Measurements from ENCODE around the gene IPO13. TPM values are rescaled to one million over a fixed set of nuclear protein-coding genes. Genes with fewer than 3 reads are reported as not detected.

IPO13 gene
- total RNA-seq, 4 donors from 2014 or later = 21.1 to 48.1 (median 42.0) TPM

- Histone ChIP-seq H3K4me3 (replicated peaks in 1 of 3) (no peak overlapping the region), H3K4me1 (peaks cover 10 to 35% of the 10 kb centered on the region in 2 donors), H3K27me3 (no peaks in the 10 kb centered on the region), H3K9me3 (no peaks in the 10 kb centered on the region), H3K27ac (no peak overlapping the region), H3K36me3 (no peaks in the 10 kb centered on the region)
- WGBS, 2 donors = 95 to 98% methylated on average over 6 to 12 of the region's 13 CpGs
- no peak for DNase-seq
- TF ChIP-seq CTCF (IDR thresholded peaks at IDR 0.05) (no peak), POLR2A (IDR thresholded peaks at IDR 0.05) (no peak)
- intact Hi-C loops (cut with DNase I) = loop anchor here (5.0 kb wide), 1 partner anchor 405 kb away; no protein-coding TSS in a partner anchor
Measured at GRCh38 chr1:43931711-43932660, 14.8 kb upstream of the IPO13 start.

GRCh38 chr1:43932786-43933385 is 13.9 kb upstream of the IPO13 start:
- no peaks in the 10 kb centered on the region for H3K36me3 ChIP-seq
- TF ChIP-seq POLR2A (IDR thresholded peaks at IDR 0.05) (no peak), CTCF (IDR thresholded peaks at IDR 0.05) (no peak)
- H3K27me3 ChIP-seq = no peaks in the 10 kb centered on the region
- peaks cover 10 to 35% of the 10 kb centered on the region in 2 donors for H3K4me1 ChIP-seq
- WGBS, 2 donors = 26 to 30% methylated on average over 8 of the region's 8 CpGs
- DNase-seq = no peak
- no peak overlapping the region for H3K27ac ChIP-seq
- H3K4me3 ChIP-seq (replicated peaks in 1 of 3) = peak overlapping the region in 1 of 3 donors; percentile 23
- H3K9me3 ChIP-seq = no peaks in the 10 kb centered on the region
- intact Hi-C loops (cut with DNase I) = loop anchor here (5.0 kb wide), 1 partner anchor 406 kb away; no protein-coding TSS in a partner anchor

- 2 to 3% methylated on average over 20 to 22 of the region's 42 CpGs for WGBS, 2 donors
Measured at GRCh38 chr1:43933386-43934100, 13.2 kb upstream of the IPO13 start, which contains the start of gene ARTN. Gene ARTN, plus strand, starts transcription at chr1:43933801. Its CDS starts 1,856 bp downstream, at chr1:43935657.

More at GRCh38 chr1:43933386-43934100, 13.2 kb upstream of the IPO13 start, which contains the start of gene ARTN:
- H3K4me3 ChIP-seq (replicated peaks in 1 of 3) = peak within 1 kb of the TSS in 2 of 3 donors; percentile 23 to 24
- TF ChIP-seq CTCF (IDR thresholded peaks at IDR 0.05) (peak in 1 of 6 experiments; percentile 1), POLR2A (IDR thresholded peaks at IDR 0.05) (no peak)
- intact Hi-C loops (cut with DNase I) = loop anchor here (2.0 to 5.0 kb wide), 2 partner anchors 171 to 406 kb away; no protein-coding TSS in a partner anchor
- H3K4me1 ChIP-seq = peaks cover 10 to 35% of the 10 kb centered on the region in 2 donors
- no peak within 1 kb of the TSS for H3K27ac ChIP-seq
- no peaks in the 10 kb centered on the region for H3K27me3 ChIP-seq
- H3K9me3 ChIP-seq = no peaks in the 10 kb centered on the region
- DNase-seq = peak; percentile 43 to 48
- no peaks in the 10 kb centered on the region for H3K36me3 ChIP-seq
